OCI-LY3 (cell line): ENCODE measurements around the gene PRH2.

Experiments
- CTCF ChIP-seq: fragments of 200-600, 300-600 bp; sonication (generic); IDR thresholded peaks from 2 replicates; pipeline ENCODE4 v1.5.1; 2014; ENCODE audit warnings: antibody characterized with exemption, low read length, low read depth
- EZH2phosphoT487 ChIP-seq: fragments of 200-600 bp; shearing (Covaris generic); IDR thresholded peaks from 2 replicates; pipeline ENCODE4 v1.6.1; 2018; ENCODE audit warnings: antibody characterized with exemption, mixed run types, low read depth

GRCh38 chr12:10959804-10960203 lies 30.8 kb downstream of the PRH2 start:
- TF ChIP-seq CTCF = peak; percentile 23
- no peak for TF ChIP-seq EZH2phosphoT487
